Testis (tissue), 3 donors: ENCODE measurements around the gene GTSF1L. TPM values are rescaled to one million over a fixed set of nuclear protein-coding genes. Genes with fewer than 3 reads are reported as not detected.

ENCODE experiments used
- DNase-seq: peaks from one replicate; pipeline ENCODE4 v3.0.0-alpha.2; 2019
- H3K27ac ChIP-seq, 2 donors: fragments of 200-600 bp; sonication (generic); one replicate each; pipeline ENCODE4 v1.5.1; 2019
- H3K27me3 ChIP-seq: fragments of 200-600 bp; sonication (generic); one replicate; pipeline ENCODE4 v1.5.1; 2019
- H3K36me3 ChIP-seq: fragments of 200-600 bp; sonication (generic); one replicate; pipeline ENCODE4 v1.5.1; 2017; ENCODE audit warnings: low read depth; ENCODE audit errors: missing control alignments
- H3K4me1 ChIP-seq: fragments of 200-600 bp; sonication (generic); one replicate; pipeline ENCODE4 v1.5.1; 2019
- H3K4me3 ChIP-seq, 2 donors: fragments of 200-600 bp; sonication (generic); one replicate each; pipeline ENCODE4 v1.5.1; 2017 to 2019
- H3K9me3 ChIP-seq: fragments of 200-600 bp; sonication (generic); one replicate; pipeline ENCODE4 v1.5.1; 2017
- CTCF ChIP-seq, 3 experiments: fragments of 450-650 bp in 2 of 3; fragments of 200-600 bp in 1 of 3; sonication (generic) in 1 of 3; IDR thresholded peaks; one replicate each; pipeline ENCODE4 v1.5.1; 2016 to 2019; ENCODE audit warnings: antibody characterized with exemption in 3 of 3, mild to moderate bottlenecking in 2 of 3, moderate library complexity in 1 of 3
- POLR2A ChIP-seq: fragments of 450-650 bp; IDR thresholded peaks from one replicate; pipeline ENCODE4 v1.6.1; 2017; ENCODE audit warnings: antibody characterized with exemption, mild to moderate bottlenecking, moderate library complexity
- WGBS, 2 donors: methylation state at CpG; one replicate each; pipeline ENCODE4 v1.1.5; 2018; 5-methylcytosine and 5-hydroxymethylcytosine counted together
- intact Hi-C: fragments of 100-400 bp; cut with DNase I; formaldehyde crosslinking; loops from one replicate; pipeline ENCODE4 v1.15.1; 2023; ENCODE audit warnings: low total_unique reads
- polyA plus RNA-seq: library from polyadenylated mRNA; stranded (reverse); fragments of 350-450 nt; fragmentation: Illumina TruSeq; extraction: RNeasy Lipid Tissue Mini Kit (QIAGEN cat#74804); gene quantifications from one replicate; pipeline ENCODE4 v1.2.3, GENCODE V29; 2014; ENCODE audit warnings: low read depth, low replicate concordance; ENCODE audit not compliant: insufficient read depth
- total RNA-seq, 2 donors: library from RNA; depleted of rRNA; stranded (reverse); fragments of >200 nt; gene quantifications; one replicate each; pipeline ENCODE4 v1.2.3, GENCODE V29; 2016

Gene GTSF1L
- total and polyA plus RNA-seq, 3 donors from 2014 or later, result 79.2 to 244 (median 202) TPM

GRCh38 chr20:43725666-43726065 lies 1.1 kb downstream of the GTSF1L start:
- 85 to 94% methylated on average over 2 of the region's 2 CpGs for WGBS, 2 donors
- H3K9me3 ChIP-seq, result no peaks in the 10 kb centered on the region
- no peak overlapping the region for H3K4me3 ChIP-seq
- no peak for DNase-seq
- no peaks in the 10 kb centered on the region for H3K27me3 ChIP-seq
- H3K36me3 ChIP-seq, result no peaks in the 10 kb centered on the region
- intact Hi-C loops, result no loop called here
- TF ChIP-seq POLR2A, result no peak
- TF ChIP-seq CTCF (IDR thresholded peaks at IDR 0.05), result no peak
- no peak overlapping the region for H3K27ac ChIP-seq
- H3K4me1 ChIP-seq, result no peaks in the 10 kb centered on the region

DNA sequence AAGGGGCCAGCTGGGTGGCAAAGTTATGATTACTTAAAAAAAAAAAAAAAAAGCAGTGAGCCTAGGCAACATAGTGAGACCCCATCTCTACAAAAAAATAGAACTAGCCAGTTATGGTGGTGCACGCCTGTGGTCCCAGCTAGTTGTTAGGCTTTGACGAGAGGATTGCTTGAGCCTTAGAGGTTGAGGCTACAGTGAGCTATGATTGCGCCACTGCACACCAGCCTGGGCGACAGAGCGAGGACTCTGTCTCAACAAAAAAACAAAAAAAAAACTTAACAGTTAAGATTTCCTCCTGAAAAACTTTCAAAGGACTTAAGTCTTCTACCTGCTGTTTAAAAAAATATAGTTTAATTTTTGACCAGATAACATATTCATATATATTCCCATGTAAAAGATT lies 2.4 kb downstream of the GTSF1L start:
- no peak for DNase-seq
- Histone ChIP-seq H3K27me3 (no peaks in the 10 kb centered on the region), H3K27ac (no peak overlapping the region), H3K9me3 (no peaks in the 10 kb centered on the region), H3K4me3 (no peak overlapping the region), H3K4me1 (no peaks in the 10 kb centered on the region), H3K36me3 (no peaks in the 10 kb centered on the region)
- TF ChIP-seq POLR2A (no peak), CTCF (IDR thresholded peaks at IDR 0.05) (no peak)
- intact Hi-C loops, result no loop called here
- WGBS, 2 donors, result 84 to 94% methylated on average over 5 of the region's 5 CpGs

GRCh38 chr20:43723735-43724134 lies 3.1 kb downstream of the GTSF1L start:
- no peaks in the 10 kb centered on the region for H3K36me3 ChIP-seq
- H3K9me3 ChIP-seq, result no peaks in the 10 kb centered on the region
- H3K27ac ChIP-seq, result no peak overlapping the region
- H3K4me1 ChIP-seq, result no peaks in the 10 kb centered on the region
- intact Hi-C loops, result no loop called here
- no peak overlapping the region for H3K4me3 ChIP-seq
- DNase-seq, result no peak
- TF ChIP-seq POLR2A, result no peak
- no peak for TF ChIP-seq CTCF (IDR thresholded peaks at IDR 0.05)
- 87 to 88% methylated on average over 3 of the region's 3 CpGs for WGBS, 2 donors
- H3K27me3 ChIP-seq, result no peaks in the 10 kb centered on the region

DNA sequence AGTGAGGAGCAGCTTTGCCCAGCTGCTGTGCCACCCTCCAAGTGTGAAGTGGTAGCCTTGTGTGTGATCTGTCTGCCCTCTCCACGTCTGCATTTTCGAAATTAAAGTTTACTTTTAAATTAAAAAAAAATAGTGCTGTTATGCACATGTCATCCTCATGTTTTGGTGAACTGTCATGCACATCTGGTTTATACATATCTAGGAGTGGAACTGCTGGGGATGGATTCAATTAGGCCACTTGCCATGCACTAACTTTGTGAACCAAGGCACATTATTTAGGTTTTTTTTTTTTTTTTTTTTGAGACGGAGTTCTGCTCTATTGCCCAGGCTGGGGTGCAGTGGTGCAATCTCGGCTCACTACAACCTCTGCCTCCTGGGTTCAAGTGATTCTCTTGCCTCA lies 3.6 kb downstream of the GTSF1L start:
- Histone ChIP-seq H3K9me3 (no peaks in the 10 kb centered on the region), H3K27me3 (no peaks in the 10 kb centered on the region), H3K4me3 (no peak overlapping the region), H3K36me3 (no peaks in the 10 kb centered on the region), H3K4me1 (no peaks in the 10 kb centered on the region), H3K27ac (no peak overlapping the region)
- TF ChIP-seq CTCF (IDR thresholded peaks at IDR 0.05), result no peak
- no peak for TF ChIP-seq POLR2A
- DNase-seq, result no peak
- WGBS, 2 donors, result 70 to 79% methylated on average over 4 of the region's 4 CpGs
- intact Hi-C loops, result no loop called here

GRCh38 chr20:43722153-43722505 lies 4.7 kb downstream of the GTSF1L start:
- no peak overlapping the region for H3K27ac ChIP-seq
- no peaks in the 10 kb centered on the region for H3K9me3 ChIP-seq
- WGBS, 2 donors, result 72 to 75% methylated on average over 8 of the region's 8 CpGs
- intact Hi-C loops, result no loop called here
- H3K27me3 ChIP-seq, result no peaks in the 10 kb centered on the region
- H3K4me3 ChIP-seq, result no peak overlapping the region
- DNase-seq, result no peak
- H3K36me3 ChIP-seq, result no peaks in the 10 kb centered on the region
- no peaks in the 10 kb centered on the region for H3K4me1 ChIP-seq
- TF ChIP-seq CTCF (IDR thresholded peaks at IDR 0.05), result no peak
- no peak for TF ChIP-seq POLR2A
